Parathyroid adenoma (tissue), 2 donors: ENCODE measurements around the gene SPDYE6.
"Not testable (repeated sequence)": the region's sequence is repeated elsewhere in the genome, so short reads cannot be mapped to it uniquely, and the experiment has no call there.

Source experiments
- H2AFZ ChIP-seq: fragments of 300-600 bp; sonication (generic); one replicate; pipeline ENCODE4 v1.7.0; 2017; ENCODE audit warnings: antibody characterized with exemption, mild to moderate bottlenecking
- H3K27ac ChIP-seq: fragments of 300-600 bp; sonication (generic); one replicate; pipeline ENCODE4 v1.7.0; 2017
- H3K27me3 ChIP-seq: fragments of 300-600 bp; sonication (generic); one replicate; pipeline ENCODE4 v1.7.0; 2017; ENCODE audit warnings: low read length; ENCODE audit not compliant: control insufficient read depth, insufficient read depth
- H3K36me3 ChIP-seq: fragments of 300-600 bp; sonication (generic); one replicate; pipeline ENCODE4 v1.7.0; 2017; ENCODE audit warnings: low read length; ENCODE audit not compliant: control insufficient read depth, insufficient read depth
- H3K4me1 ChIP-seq: fragments of 300-600 bp; sonication (generic); one replicate; pipeline ENCODE4 v1.7.0; 2017; ENCODE audit warnings: control low read depth
- H3K4me2 ChIP-seq: fragments of 300-600 bp; sonication (generic); one replicate; pipeline ENCODE4 v1.7.0; 2017; ENCODE audit warnings: low read length
- H3K4me3 ChIP-seq: fragments of 300-600 bp; sonication (generic); one replicate; pipeline ENCODE4 v1.7.0; 2017; ENCODE audit warnings: low read depth, low read length
- H3K79me2 ChIP-seq: fragments of 300-600 bp; sonication (generic); one replicate; pipeline ENCODE4 v1.7.0; 2017; ENCODE audit warnings: control low read depth
- H3K9ac ChIP-seq: fragments of 300-600 bp; sonication (generic); one replicate; pipeline ENCODE4 v1.7.0; 2017; ENCODE audit warnings: mild to moderate bottlenecking
- H3K9me3 ChIP-seq: fragments of 300-600 bp; sonication (generic); one replicate; pipeline ENCODE4 v1.7.0; 2017; ENCODE audit warnings: low read length; ENCODE audit not compliant: control insufficient read depth
- CTCF ChIP-seq: fragments of 300-600 bp; sonication (generic); IDR thresholded peaks from one replicate; pipeline ENCODE4 v1.7.0; 2017; ENCODE audit warnings: antibody characterized with exemption, mild to moderate bottlenecking
- donor health status: primary hyperparathyroidism.

The SPDYE6 gene

GRCh38 chr7:102305414-102306268 is 50.6 kb downstream of the SPDYE6 start:
- Histone ChIP-seq H3K4me1 (no peaks in the 10 kb centered on the region), H3K9ac (no peak overlapping the region), H2AFZ (no peak overlapping the region), H3K4me2 (no peak overlapping the region), H3K4me3 (no peak overlapping the region), H3K79me2 (no peaks in the 10 kb centered on the region), H3K9me3 (no peaks in the 10 kb centered on the region), H3K27me3 (no peaks in the 10 kb centered on the region), H3K36me3 (no peaks in the 10 kb centered on the region), H3K27ac (no peak overlapping the region)
- TF ChIP-seq CTCF, result no peak

GRCh38 chr7:102304668-102305067 is 51.6 kb downstream of the SPDYE6 start:
- Histone ChIP-seq H3K36me3 (no peaks in the 10 kb centered on the region), H3K4me3 (no peak overlapping the region), H3K27ac (no peak overlapping the region), H3K9me3 (no peaks in the 10 kb centered on the region), H3K4me2 (no peak overlapping the region), H2AFZ (no peak overlapping the region), H3K27me3 (no peaks in the 10 kb centered on the region), H3K4me1 (no peaks in the 10 kb centered on the region), H3K9ac (no peak overlapping the region), H3K79me2 (no peaks in the 10 kb centered on the region)
- no peak for TF ChIP-seq CTCF

- no peak overlapping the region for H3K27ac ChIP-seq
- H3K9me3 ChIP-seq, result no peaks in the 10 kb centered on the region
- no peak overlapping the region for H3K4me2 ChIP-seq
- H3K79me2 ChIP-seq, result no peaks in the 10 kb centered on the region
- H3K4me1 ChIP-seq, result no peaks in the 10 kb centered on the region
- H3K9ac ChIP-seq, result no peak overlapping the region
- no peak overlapping the region for H2AFZ ChIP-seq
- H3K27me3 ChIP-seq, result no peaks in the 10 kb centered on the region
- TF ChIP-seq CTCF, result no peak
- H3K36me3 ChIP-seq, result no peaks in the 10 kb centered on the region
- no peak overlapping the region for H3K4me3 ChIP-seq
These were observed 52.4 kb downstream of the SPDYE6 start for GRCh38 chr7:102303669-102304422.

- Histone ChIP-seq H3K79me2 (no peaks in the 10 kb centered on the region), H3K36me3 (no peaks in the 10 kb centered on the region), H3K9ac (no peak overlapping the region), H3K27me3 (no peaks in the 10 kb centered on the region), H3K4me2 (no peak overlapping the region), H3K4me3 (no peak overlapping the region), H3K4me1 (no peaks in the 10 kb centered on the region), H3K27ac (no peak overlapping the region), H3K9me3 (no peaks in the 10 kb centered on the region), H2AFZ (no peak overlapping the region)
- no peak for TF ChIP-seq CTCF
These were observed 54.2 kb downstream of the SPDYE6 start for GRCh38 chr7:102302025-102302424.

GRCh38 chr7:102301367-102301766 is 54.9 kb downstream of the SPDYE6 start:
- H3K4me3 ChIP-seq, result not testable (repeated sequence)

More at GRCh38 chr7:102301367-102301766, 54.9 kb downstream of the SPDYE6 start:
- H3K27ac ChIP-seq, H3K79me2 ChIP-seq, H3K4me1 ChIP-seq, H3K9me3 ChIP-seq, H3K27me3 ChIP-seq, H2AFZ ChIP-seq, H3K4me2 ChIP-seq, H3K36me3 ChIP-seq, H3K9ac ChIP-seq: not testable (repeated sequence)
